HepG2 (cell line): ENCODE results near the gene VAV2. TPM values are rescaled to one million over a fixed set of nuclear protein-coding genes. Genes with fewer than 3 reads are reported as not detected.

Experiments
- ADNP ChIP-seq: sonication (generic); formaldehyde crosslinking; IDR thresholded peaks from 2 replicates; pipeline ENCODE4 v1.4.0; 2020; ENCODE audit warnings: missing genetic modification reagents
- GATA4 ChIP-seq: sonication (generic); IDR thresholded peaks from 2 replicates; pipeline ENCODE4 v1.6.1; 2016; ENCODE audit warnings: antibody characterized with exemption, low read depth, borderline replicate concordance
- HDAC6 ChIP-seq: fragments of 200-600 bp; sonication (generic); IDR thresholded peaks from 2 replicates; pipeline ENCODE4 v1.7.0; 2017; ENCODE audit warnings: mild to moderate bottlenecking, antibody characterized with exemption, low read length, low read depth
- HOXA5 ChIP-seq: sonication (generic); formaldehyde crosslinking; IDR thresholded peaks from 2 replicates; pipeline ENCODE4 v1.4.0; 2020; ENCODE audit warnings: missing genetic modification reagents
- JDP2 ChIP-seq: sonication (generic); formaldehyde crosslinking; IDR thresholded peaks from 2 replicates; pipeline ENCODE4 v1.8.1; 2022; ENCODE audit warnings: missing genetic modification reagents, borderline replicate concordance
- KDM1A ChIP-seq: IDR thresholded peaks from 2 replicates; pipeline ENCODE4 v1.6.1; 2016; ENCODE audit warnings: missing compliant biosample characterization
- KIAA2018 ChIP-seq: sonication (generic); formaldehyde crosslinking; IDR thresholded peaks from 2 replicates; pipeline ENCODE4 v1.5.0; 2020; ENCODE audit warnings: mild to moderate bottlenecking, missing genetic modification reagents, borderline replicate concordance
- MAF1 ChIP-seq: sonication (generic); formaldehyde crosslinking; IDR thresholded peaks from 2 replicates; pipeline ENCODE4 v1.5.0; 2020; ENCODE audit warnings: missing genetic modification reagents, borderline replicate concordance
- MED13 ChIP-seq: sonication (generic); formaldehyde crosslinking; IDR thresholded peaks from 2 replicates; pipeline ENCODE4 v1.5.0; 2020; ENCODE audit warnings: missing genetic modification reagents
- MYPOP ChIP-seq: sonication (generic); formaldehyde crosslinking; IDR thresholded peaks from 2 replicates; pipeline ENCODE4 v1.8.1; 2023; ENCODE audit warnings: mild to moderate bottlenecking, moderate library complexity, missing genetic modification reagents
- POGK ChIP-seq: sonication (generic); formaldehyde crosslinking; conservative IDR thresholded peaks from 2 replicates; pipeline ENCODE4 v1.8.0; 2022; ENCODE audit warnings: mild to moderate bottlenecking, moderate library complexity, missing genetic modification reagents
- SP1 ChIP-seq, 2 experiments: fragments of 450-650 bp in 1 of 2; sonication (generic) in 1 of 2; formaldehyde crosslinking in 1 of 2; IDR thresholded peaks; 2 replicates each; pipeline versions ENCODE4 v1.4.0 to v1.6.1; 2016 to 2020; ENCODE audit warnings: missing genetic modification reagents in 1 of 2
- SRF ChIP-seq: IDR thresholded peaks from 2 replicates; pipeline ENCODE4 v1.6.1; 2011; ENCODE audit warnings: mild to moderate bottlenecking, low read depth, low read length, moderate library complexity
- ZFP41 ChIP-seq: sonication (generic); formaldehyde crosslinking; IDR thresholded peaks from 2 replicates; pipeline ENCODE4 v1.4.0; 2020; ENCODE audit warnings: mild to moderate bottlenecking, missing genetic modification reagents, borderline replicate concordance
- ZKSCAN8 ChIP-seq: IDR thresholded peaks from 2 replicates; pipeline ENCODE4 v1.6.1; 2016; ENCODE audit warnings: borderline replicate concordance, missing genetic modification reagents, missing compliant biosample characterization
- ZMYM3 ChIP-seq: sonication (generic); formaldehyde crosslinking; IDR thresholded peaks from 2 replicates; pipeline ENCODE4 v1.5.1; 2020; ENCODE audit warnings: mild to moderate bottlenecking, missing genetic modification reagents
- ZNF552 ChIP-seq: sonication (generic); formaldehyde crosslinking; IDR thresholded peaks from 2 replicates; pipeline ENCODE4 v1.9.0; 2022; ENCODE audit warnings: missing genetic modification reagents, mild to moderate bottlenecking, borderline replicate concordance
- ZSCAN20 ChIP-seq: sonication (generic); formaldehyde crosslinking; IDR thresholded peaks from 2 replicates; pipeline ENCODE4 v1.4.0; 2020; ENCODE audit warnings: missing genetic modification reagents, mild to moderate bottlenecking, borderline replicate concordance
- ZZZ3 ChIP-seq: sonication (generic); formaldehyde crosslinking; IDR thresholded peaks from 2 replicates; pipeline ENCODE4 v1.4.0; 2020; ENCODE audit warnings: missing genetic modification reagents, mild to moderate bottlenecking, borderline replicate concordance
- polyA plus RNA-seq, 8 experiments: library from polyadenylated mRNA; depleted of rRNA in 3 of 8; stranded (reverse) in 7 of 8; unstranded in 1 of 8; fragments of >200 nt; fragmentation: Illumina TruSeq in 4 of 8; extraction: Trizol in 4 of 8; gene quantifications; 2 replicates each; pipeline versions ENCODE4 v1.2.1 to v1.2.3, GENCODE V29; 2011 to 2016; ENCODE audit warnings: low read depth in 4 of 8, missing spikeins in 1 of 8, mixed read lengths in 1 of 8; ENCODE audit not compliant: insufficient read depth in 1 of 8
- total RNA-seq, 5 experiments: library from RNA; depleted of rRNA; stranded (reverse); fragments of >200 nt; fragmentation: Illumina TruSeq; extraction: Trizol; gene quantifications; 2 replicates each; pipeline ENCODE4 v1.2.3, GENCODE V29; 2016; ENCODE audit warnings: low read depth in 1 of 5

Gene VAV2
- total and polyA plus RNA-seq, 2 of the 13 experiments (the other 11 are each of a cell fraction or from before 2014, with no cell fraction given): 22.5 to 22.9 TPM

GRCh38 chr9:133978226-133978898 is 13.8 kb downstream of the VAV2 start (continued):
- TF ChIP-seq KIAA2018 (CRISPR knock-in tag) (no peak), ZMYM3 (peak; percentile 84), SRF (no peak), ADNP (CRISPR knock-in tag) (no peak), MED13 (CRISPR knock-in tag) (no peak), MYPOP (peak; percentile 70; the same call in 1 of the 2 replicates), POGK (0 out of 2 replicates have a peak, but pooled peaks have one; percentile 48), HDAC6 (no peak), ZNF552 (CRISPR knock-in tag) (no peak), ZZZ3 (CRISPR knock-in tag) (no peak), GATA4 (0 out of 2 replicates have a peak, but pooled peaks have one; percentile 26), ZFP41 (CRISPR knock-in tag) (0 out of 2 replicates have a peak, but pooled peaks have one; percentile 12), KDM1A (CRISPR knock-in tag) (0 out of 2 replicates have a peak, but pooled peaks have one; percentile 65), MAF1 (no peak), ZSCAN20 (CRISPR knock-in tag) (no peak), HOXA5 (CRISPR knock-in tag) (0 out of 2 replicates have a peak, but pooled peaks have one; percentile 25), ZKSCAN8 (peak; percentile 54; the same call in 1 of the 2 replicates), JDP2 (CRISPR knock-in tag) (no peak), SP1 (IDR thresholded peaks at IDR 0.05) (no peak), SP1 (CRISPR knock-in tag; IDR thresholded peaks at IDR 0.05) (no peak)
